Mesenchymal stem cell (in vitro differentiated cells and primary cell): ENCODE measurements around the gene ECD.

Source experiments
- DNase-seq: peaks from one replicate; pipeline ENCODE4 v3.0.0-alpha.2; 2013
- H2AFZ ChIP-seq: one replicate; pipeline ENCODE4 v1.6.1; 2013; ENCODE audit warnings: low read depth, mild to moderate bottlenecking, control low read depth, inconsistent platforms, low read length, moderate library complexity
- H2AK5ac ChIP-seq: 2 replicates; pipeline ENCODE4 v1.6.1; 2013; ENCODE audit warnings: low read length, moderate library complexity, mild to moderate bottlenecking, inconsistent platforms; ENCODE audit not compliant: severe bottlenecking
- H2BK120ac ChIP-seq: one replicate; pipeline ENCODE4 v1.6.1; 2013; ENCODE audit warnings: low read depth, mild to moderate bottlenecking, inconsistent platforms, low read length, moderate library complexity
- H2BK12ac ChIP-seq, 2 experiments: one replicate each; pipeline ENCODE4 v1.6.1; 2013; ENCODE audit warnings: inconsistent platforms in 2 of 2, low read length in 2 of 2, mild to moderate bottlenecking in 2 of 2, moderate library complexity in 2 of 2, control low read depth in 1 of 2
- H2BK15ac ChIP-seq: one replicate; pipeline ENCODE4 v1.6.1; 2013; ENCODE audit warnings: mild to moderate bottlenecking, low read depth, inconsistent platforms; ENCODE audit not compliant: poor library complexity, severe bottlenecking
- H2BK5ac ChIP-seq: 2 replicates; pipeline ENCODE4 v1.6.1; 2013; ENCODE audit warnings: low read depth, mild to moderate bottlenecking, low read length, control low read depth, inconsistent platforms; ENCODE audit not compliant: poor library complexity, severe bottlenecking
- H3K14ac ChIP-seq, 2 experiments: one replicate each; pipeline ENCODE4 v1.6.1; 2013; ENCODE audit warnings: inconsistent platforms in 2 of 2, low read length in 2 of 2, control low read depth in 1 of 2, mild to moderate bottlenecking in 1 of 2, moderate library complexity in 1 of 2
- H3K18ac ChIP-seq, 2 experiments: one replicate each; pipeline ENCODE4 v1.6.1; 2013; ENCODE audit warnings: inconsistent platforms in 2 of 2, low read length in 2 of 2, control low read depth in 1 of 2, low read depth in 1 of 2, mild to moderate bottlenecking in 1 of 2
- H3K23ac ChIP-seq, 2 experiments: one replicate each; pipeline ENCODE4 v1.6.1; 2013; ENCODE audit warnings: inconsistent platforms in 2 of 2, low read length in 2 of 2, mild to moderate bottlenecking in 2 of 2, moderate library complexity in 2 of 2, control low read depth in 1 of 2
- H3K27ac ChIP-seq: 2 replicates; pipeline ENCODE4 v1.5.1; 2013; ENCODE audit warnings: mild to moderate bottlenecking, moderate library complexity, low read length, control low read depth, inconsistent platforms; ENCODE audit not compliant: poor library complexity, severe bottlenecking
- H3K27me3 ChIP-seq, 2 experiments: 2 replicates each; pipeline versions ENCODE4 v1.6.1 to v1.7.0; 2013; ENCODE audit warnings: low read length in 2 of 2, mild to moderate bottlenecking in 2 of 2, moderate library complexity in 2 of 2, control low read depth in 1 of 2, inconsistent platforms in 1 of 2; ENCODE audit not compliant: control insufficient read depth in 1 of 2, insufficient read depth in 1 of 2
- H3K36me3 ChIP-seq, 2 experiments: 2 replicates each; pipeline versions ENCODE4 v1.6.1 to v1.7.0; 2013; ENCODE audit warnings: low read length in 2 of 2, control low read depth in 1 of 2, inconsistent platforms in 1 of 2, low read depth in 1 of 2, mild to moderate bottlenecking in 1 of 2; ENCODE audit not compliant: insufficient read depth in 2 of 2, control insufficient read depth in 1 of 2
- H3K4ac ChIP-seq, 2 experiments: one replicate each; pipeline ENCODE4 v1.6.1; 2013; ENCODE audit warnings: inconsistent platforms in 2 of 2, low read length in 2 of 2, mild to moderate bottlenecking in 2 of 2, moderate library complexity in 2 of 2, control low read depth in 1 of 2, low read depth in 1 of 2
- H3K4me1 ChIP-seq: 2 replicates; pipeline ENCODE4 v1.6.1; 2013; ENCODE audit warnings: low read depth, low read length, control low read depth; ENCODE audit not compliant: control insufficient read depth, insufficient read depth
- H3K4me2 ChIP-seq: 2 replicates; pipeline ENCODE4 v1.6.1; 2013; ENCODE audit warnings: low read length, mild to moderate bottlenecking, inconsistent platforms; ENCODE audit not compliant: poor library complexity, severe bottlenecking
- H3K4me3 ChIP-seq, 2 experiments: 2 replicates each; pipeline versions ENCODE4 v1.5.1 to v1.7.0; 2013; ENCODE audit warnings: low read length in 2 of 2, mild to moderate bottlenecking in 2 of 2, control low read depth in 1 of 2, low read depth in 1 of 2; ENCODE audit not compliant: insufficient read depth in 1 of 2
- H3K79me1 ChIP-seq: replicated peaks from 2 replicates; pipeline ENCODE4 v1.6.1; 2013; ENCODE audit warnings: mild to moderate bottlenecking, control low read depth, low read length, inconsistent platforms; ENCODE audit not compliant: poor library complexity, severe bottlenecking
- H3K9ac ChIP-seq: 2 replicates; pipeline ENCODE4 v1.7.0; 2013; ENCODE audit warnings: mild to moderate bottlenecking, low read length, moderate library complexity
- H3K9me3 ChIP-seq: 2 replicates; pipeline ENCODE4 v1.7.0; 2013; ENCODE audit warnings: mild to moderate bottlenecking, low read length; ENCODE audit not compliant: control insufficient read depth
- H4K8ac ChIP-seq: one replicate; pipeline ENCODE4 v1.6.1; 2013; ENCODE audit warnings: inconsistent platforms, mild to moderate bottlenecking, low read length, moderate library complexity
- H4K91ac ChIP-seq: one replicate; pipeline ENCODE4 v1.6.1; 2013; ENCODE audit warnings: mild to moderate bottlenecking, low read length, inconsistent platforms
- WGBS: methylation state at CpG from one replicate; pipeline ENCODE4 v1.1.7; 2013; ENCODE audit warnings: mixed read lengths; 5-methylcytosine and 5-hydroxymethylcytosine counted together

The ECD gene

GRCh38 chr10:73094986-73095480, 72.8 kb downstream of the ECD start:
- H4K91ac ChIP-seq: no peak overlapping the region
- no peak overlapping the region for H2AFZ ChIP-seq
- no peaks in the 10 kb centered on the region for H3K9me3 ChIP-seq
- no peak overlapping the region for H2BK12ac ChIP-seq
- H2AK5ac ChIP-seq: no peak overlapping the region
- no peak overlapping the region for H4K8ac ChIP-seq
- DNase-seq: peak; percentile 25
- no peak overlapping the region for H3K18ac ChIP-seq
- H3K79me1 ChIP-seq: peaks cover 4% of the 10 kb centered on the region
- H3K4me1 ChIP-seq: peaks cover 3% of the 10 kb centered on the region
- peak overlapping the region; percentile 95 for H3K9ac ChIP-seq
- peak overlapping the region; percentile 49 to 82 for H3K4me3 ChIP-seq
- no peak overlapping the region for H2BK120ac ChIP-seq
- H3K14ac ChIP-seq: no peak overlapping the region
- no peaks in the 10 kb centered on the region for H3K27me3 ChIP-seq
- peak overlapping the region; percentile 70 for H3K27ac ChIP-seq
- peak overlapping the region; percentile 77 for H3K4me2 ChIP-seq
- no peak overlapping the region for H3K4ac ChIP-seq
- no peak overlapping the region for H2BK15ac ChIP-seq
- no peak overlapping the region for H2BK5ac ChIP-seq
- peaks cover 0 to 2% of the 10 kb centered on the region in 2 experiments for H3K36me3 ChIP-seq
- WGBS: 0% methylated on average over 2 of the region's 5 CpGs
- H3K23ac ChIP-seq: no peak overlapping the region

- Histone ChIP-seq H3K14ac (no peak overlapping the region), H3K36me3 (peaks cover 0 to 6% of the 10 kb centered on the region in 2 experiments), H3K79me1 (peaks cover 7% of the 10 kb centered on the region), H3K27me3 (no peaks in the 10 kb centered on the region), H3K4me2 (peak overlapping the region; percentile 73), H3K9ac (peak overlapping the region; percentile 95), H3K4ac (no peak overlapping the region), H2BK15ac (no peak overlapping the region), H3K23ac (no peak overlapping the region), H2BK5ac (no peak overlapping the region), H3K9me3 (no peaks in the 10 kb centered on the region), H3K4me3 (peak overlapping the region in 1 of 2 experiments; percentile 82), H4K8ac (no peak overlapping the region), H2AK5ac (no peak overlapping the region), H2BK120ac (no peak overlapping the region), H2BK12ac (no peak overlapping the region), H3K4me1 (peaks cover 3% of the 10 kb centered on the region), H2AFZ (no peak overlapping the region), H3K18ac (no peak overlapping the region), H3K27ac (no peak overlapping the region), H4K91ac (no peak overlapping the region)
- DNase-seq: peak; percentile 52
- 50% methylated on average over 2 of the region's 2 CpGs for WGBS
These were observed 73.6 kb downstream of the ECD start for GRCh38 chr10:73093922-73094850.

GRCh38 chr10:73092830-73093229, 75.0 kb downstream of the ECD start:
- Histone ChIP-seq H2BK12ac (no peak overlapping the region), H3K4ac (no peak overlapping the region), H2AFZ (no peak overlapping the region), H3K4me1 (peaks cover 3% of the 10 kb centered on the region), H4K8ac (no peak overlapping the region), H2BK5ac (no peak overlapping the region), H3K23ac (no peak overlapping the region), H3K18ac (no peak overlapping the region), H3K4me2 (no peak overlapping the region), H3K9ac (peak overlapping the region; percentile 13), H4K91ac (no peak overlapping the region), H3K36me3 (peaks cover 0 to 6% of the 10 kb centered on the region in 2 experiments), H3K27ac (no peak overlapping the region), H2BK120ac (no peak overlapping the region), H3K4me3 (no peak overlapping the region), H3K14ac (no peak overlapping the region), H3K27me3 (no peaks in the 10 kb centered on the region), H3K79me1 (peaks cover 8% of the 10 kb centered on the region), H2AK5ac (no peak overlapping the region), H2BK15ac (no peak overlapping the region), H3K9me3 (no peaks in the 10 kb centered on the region)
- WGBS: 100% methylated on average over 3 of the region's 3 CpGs
- no peak for DNase-seq

GRCh38 chr10:73088304-73088703, 79.5 kb downstream of the ECD start:
- H3K9ac ChIP-seq: no peak overlapping the region
- H2AK5ac ChIP-seq: no peak overlapping the region
- H3K18ac ChIP-seq: no peak overlapping the region
- no peak overlapping the region for H2BK12ac ChIP-seq
- no peak overlapping the region for H3K4me3 ChIP-seq
- no peak overlapping the region for H3K4me2 ChIP-seq
- no peak overlapping the region for H2BK5ac ChIP-seq
- no peak overlapping the region for H2BK15ac ChIP-seq
- H3K27ac ChIP-seq: no peak overlapping the region
- H2BK120ac ChIP-seq: no peak overlapping the region
- peaks cover 2% of the 10 kb centered on the region for H3K4me1 ChIP-seq
- H3K4ac ChIP-seq: no peak overlapping the region
- no peak overlapping the region for H4K8ac ChIP-seq
- H3K36me3 ChIP-seq: peaks cover 0 to 6% of the 10 kb centered on the region in 2 experiments
- H2AFZ ChIP-seq: no peak overlapping the region
- H4K91ac ChIP-seq: no peak overlapping the region
- H3K9me3 ChIP-seq: no peaks in the 10 kb centered on the region
- H3K14ac ChIP-seq: no peak overlapping the region
- peak overlapping the region in 1 of 2 experiments; percentile 67 for H3K23ac ChIP-seq
- H3K27me3 ChIP-seq: no peaks in the 10 kb centered on the region
- H3K79me1 ChIP-seq: peaks cover 17% of the 10 kb centered on the region
- DNase-seq: peak; percentile 9
